GM12865 (cell line): ENCODE measurements around the gene SLC39A5.
A peak's percentile ranks its signal among the peaks of the same experiment; 100 is the strongest.

Source experiments
- DNase-seq: peaks from one replicate; pipeline ENCODE4 v3.0.0; 2010; ENCODE audit warnings: low read depth
- H3K4me3 ChIP-seq: 2 replicates; pipeline ENCODE4 v1.5.1; 2011; ENCODE audit warnings: mild to moderate bottlenecking, low read depth, low read length, control low read depth
- CTCF ChIP-seq: IDR thresholded peaks from 2 replicates; pipeline ENCODE4 v1.5.1; 2011; ENCODE audit warnings: low read length, control low read depth, low read depth, inconsistent platforms; ENCODE audit not compliant: insufficient read depth; ENCODE audit errors: missing control alignments

The SLC39A5 gene

GRCh38 chr12:56216461-56216860 lies 13.4 kb upstream of the SLC39A5 start:
- H3K4me3 ChIP-seq: no peak overlapping the region
- TF ChIP-seq CTCF: no peak
- DNase-seq: no peak

- no peak overlapping the region for H3K4me3 ChIP-seq
- DNase-seq: no peak
- no peak for TF ChIP-seq CTCF
Observed at GRCh38 chr12:56219840-56220239, 10.0 kb upstream of the SLC39A5 start.

GRCh38 chr12:56220611-56221231 lies 9.1 kb upstream of the SLC39A5 start:
- peak; percentile 41 for DNase-seq
- H3K4me3 ChIP-seq: peak overlapping the region; percentile 77
- TF ChIP-seq CTCF: no peak

- no peak for TF ChIP-seq CTCF
- peak overlapping the region; percentile 77 for H3K4me3 ChIP-seq
- no peak for DNase-seq
Observed at GRCh38 chr12:56221232-56221756, 8.6 kb upstream of the SLC39A5 start.

- TF ChIP-seq CTCF: no peak
- H3K4me3 ChIP-seq: peak within 1 kb of the TSS; percentile 77
- peak; percentile 96 for DNase-seq
Observed at GRCh38 chr12:56221757-56222530, 7.9 kb upstream of the SLC39A5 start, which contains the start of gene RNF41. TSS of gene RNF41 (minus strand) at chr12:56221922. CDS start at chr12:56214047, 7,875 bp downstream.

GRCh38 chr12:56222531-56222895 lies 7.3 kb upstream of the SLC39A5 start:
- TF ChIP-seq CTCF: no peak
- no peak for DNase-seq
- H3K4me3 ChIP-seq: peak overlapping the region; percentile 77
